Endothelial cell of umbilical vein (primary cell): ENCODE data around the gene ABCC4. TPM values are rescaled to one million over a fixed set of nuclear protein-coding genes. Genes with fewer than 3 reads are reported as not detected.

Source experiments
- BruUV-seq: library from RNA; stranded (reverse); fragments of 400-500 nt; replicated peaks from 2 replicates; lab custom pipeline; 2021; lab: Mats Ljungman, UMichigan
- CTCF ChIA-PET: fragments of 300-600, 350-600 bp; sonication (Branson Sonifier 250); formaldehyde crosslinking; loops from one replicate; lab custom pipeline; 2021; ENCODE audit warnings: antibody characterized with exemption, inconsistent platforms; lab: Charles Lee
- POLR2A ChIA-PET: fragments of 300-600, 350-600 bp; sonication (Branson Sonifier 250); formaldehyde crosslinking; loops from one replicate; lab custom pipeline; 2021; ENCODE audit warnings: antibody characterized with exemption, inconsistent platforms; lab: Charles Lee
- DNase-seq: peaks from one replicate; pipeline ENCODE4 v3.0.0-alpha.2; 2011; ENCODE audit warnings: low read depth, low spot score
- FAIRE-seq: peaks from 2 replicates; lab custom pipeline; 2011; peaks lifted over from hg19 to GRCh38; lab: Jason Lieb, UNC
- H2AFZ ChIP-seq: 2 replicates; pipeline ENCODE4 v1.6.0; 2012; ENCODE audit warnings: low read depth, low read length, control low read depth, inconsistent platforms
- H3K27ac ChIP-seq: 2 replicates; pipeline ENCODE4 v1.5.1; 2011; ENCODE audit warnings: low read depth, mild to moderate bottlenecking, control low read depth, low read length, moderate library complexity; ENCODE audit not compliant: insufficient read depth
- H3K27me3 ChIP-seq, 2 experiments: 2 replicates each; pipeline versions ENCODE4 v1.6.0 to v1.6.1; 2011; ENCODE audit warnings: low read length in 2 of 2, mixed read lengths in 1 of 2; ENCODE audit not compliant: control insufficient read depth in 2 of 2, insufficient read depth in 2 of 2
- H3K36me3 ChIP-seq, 2 experiments: 2 replicates in 1 of 2; 3 replicates in 1 of 2; pipeline ENCODE4 v1.5.1; 2011; ENCODE audit warnings: low read length in 2 of 2, mild to moderate bottlenecking in 1 of 2, moderate library complexity in 1 of 2; ENCODE audit not compliant: control insufficient read depth in 2 of 2, insufficient read depth in 2 of 2; ENCODE audit errors: extremely low read depth in 1 of 2
- H3K4me1 ChIP-seq: 3 replicates; pipeline ENCODE4 v1.5.1; 2011; ENCODE audit warnings: mild to moderate bottlenecking, low read length; ENCODE audit not compliant: control insufficient read depth, insufficient read depth; ENCODE audit errors: extremely low read depth
- H3K4me2 ChIP-seq: 2 replicates; pipeline ENCODE4 v1.6.1; 2011; ENCODE audit warnings: low read length, control low read depth, mixed read lengths; ENCODE audit not compliant: insufficient read depth
- H3K4me3 ChIP-seq, 3 experiments: fragments of 200-600 bp in 1 of 3; sonication (generic), shearing (Covaris generic) in 1 of 3; replicated peaks in 1 of 3; 2 replicates each; pipeline ENCODE4 v1.5.1; 2011 to 2016; ENCODE audit warnings: control low read depth in 3 of 3, low read length in 3 of 3, mild to moderate bottlenecking in 2 of 3, inconsistent platforms in 1 of 3, low read depth in 1 of 3, moderate library complexity in 1 of 3; ENCODE audit not compliant: insufficient read depth in 1 of 3
- H3K79me2 ChIP-seq: 2 replicates; pipeline ENCODE4 v1.6.0; 2012; ENCODE audit warnings: low read length, inconsistent platforms; ENCODE audit not compliant: control insufficient read depth, insufficient read depth
- H3K9ac ChIP-seq: replicated peaks from 2 replicates; pipeline ENCODE3; 2011; ENCODE audit warnings: low read length, control low read depth; ENCODE audit not compliant: insufficient read depth; ENCODE audit errors: extremely low read depth
- H3K9me1 ChIP-seq: replicated peaks from 3 replicates; pipeline ENCODE4 v1.6.0; 2011; ENCODE audit warnings: mild to moderate bottlenecking, low read length; ENCODE audit not compliant: control insufficient read depth, insufficient read depth; ENCODE audit errors: extremely low read depth
- H3K9me3 ChIP-seq: replicated peaks from 2 replicates; pipeline ENCODE4 v1.5.1; 2012; ENCODE audit warnings: low read length, inconsistent platforms; ENCODE audit not compliant: control insufficient read depth, insufficient read depth
- H4K20me1 ChIP-seq: replicated peaks from 2 replicates; pipeline ENCODE3; 2011; ENCODE audit warnings: mild to moderate bottlenecking, low read length; ENCODE audit not compliant: control insufficient read depth, insufficient read depth; ENCODE audit errors: extremely low read depth
- EZH2 ChIP-seq: IDR thresholded peaks from 2 replicates; pipeline ENCODE4 v1.6.1; 2012; ENCODE audit warnings: borderline replicate concordance, low read depth, mild to moderate bottlenecking, moderate library complexity, low read length, inconsistent platforms; ENCODE audit not compliant: severe bottlenecking
- GATA2 ChIP-seq: IDR thresholded peaks from 2 replicates; pipeline ENCODE4 v1.7.0; 2011; ENCODE audit warnings: low read depth, mild to moderate bottlenecking, moderate library complexity, mixed read lengths, low read length; ENCODE audit not compliant: insufficient read length, insufficient read depth
- JUN ChIP-seq: IDR thresholded peaks from 2 replicates; pipeline ENCODE4 v1.6.1; 2011; ENCODE audit warnings: borderline replicate concordance, low read depth; ENCODE audit not compliant: insufficient read length, insufficient read depth
- MYC ChIP-seq: IDR thresholded peaks from one replicate; pipeline ENCODE4 v1.6.1; 2011; ENCODE audit warnings: mild to moderate bottlenecking, low read depth, low read length
- POLR2A ChIP-seq: IDR thresholded peaks from 2 replicates; pipeline ENCODE4 v1.6.1; 2012; ENCODE audit warnings: low read depth, mild to moderate bottlenecking, control low read depth, low read length
- POLR2AphosphoS5 ChIP-seq: IDR thresholded peaks from 2 replicates; pipeline ENCODE4 v1.6.1; 2012; ENCODE audit warnings: low read depth, mild to moderate bottlenecking, control low read depth, low read length, moderate library complexity; ENCODE audit not compliant: insufficient read depth
- dilution Hi-C: fragments of 300-500 bp; cut with MboI; formaldehyde crosslinking; loops from one replicate; pipeline ENCODE4 v1.15.0; 2019; ENCODE audit warnings: low sequenced_read_pairs; ENCODE audit not compliant: extremely low pct_ligation_motif_present
- intact Hi-C: fragments of 100-400 bp; cut with micrococcal nuclease; formaldehyde crosslinking; loops from one replicate; pipeline ENCODE4 v1.10.0; 2022
- polyA plus RNA-seq, 4 experiments: library from polyadenylated mRNA; depleted of rRNA in 3 of 4; stranded (reverse) in 3 of 4; unstranded in 1 of 4; fragments of >200 nt; gene quantifications; 2 replicates each; pipeline versions ENCODE4 v1.2.1 to v1.2.3, GENCODE V29; 2011 to 2012; ENCODE audit warnings: missing spikeins in 1 of 4
- total RNA-seq: library from RNA; stranded (reverse); gene quantifications from 2 replicates; pipeline ENCODE4 v1.2.3, GENCODE V29; 2021
- TF ChIP-seq, protein P1 (sequence below), 2 donors: IDR thresholded peaks; 1 replicate in 1 of 2; 2 replicates in 1 of 2; pipeline ENCODE4 v1.5.1; 2011; ENCODE audit warnings: low read length in 2 of 2, mild to moderate bottlenecking in 2 of 2, moderate library complexity in 2 of 2, control low read depth in 1 of 2, inconsistent platforms in 1 of 2, low read depth in 1 of 2; ENCODE audit not compliant: insufficient read depth in 1 of 2; ENCODE audit errors: extremely low read depth in 1 of 2
- TF ChIP-seq, protein P2 (sequence below): IDR thresholded peaks from 2 replicates; pipeline ENCODE4 v1.6.1; 2011; ENCODE audit not compliant: insufficient read depth, insufficient read length

ABCC4 gene
- total and polyA plus RNA-seq, 2 donors (not counting 3 experiments of a cell fraction or from before 2014, with no cell fraction given) = 9.2 to 15.9 TPM

DNA sequence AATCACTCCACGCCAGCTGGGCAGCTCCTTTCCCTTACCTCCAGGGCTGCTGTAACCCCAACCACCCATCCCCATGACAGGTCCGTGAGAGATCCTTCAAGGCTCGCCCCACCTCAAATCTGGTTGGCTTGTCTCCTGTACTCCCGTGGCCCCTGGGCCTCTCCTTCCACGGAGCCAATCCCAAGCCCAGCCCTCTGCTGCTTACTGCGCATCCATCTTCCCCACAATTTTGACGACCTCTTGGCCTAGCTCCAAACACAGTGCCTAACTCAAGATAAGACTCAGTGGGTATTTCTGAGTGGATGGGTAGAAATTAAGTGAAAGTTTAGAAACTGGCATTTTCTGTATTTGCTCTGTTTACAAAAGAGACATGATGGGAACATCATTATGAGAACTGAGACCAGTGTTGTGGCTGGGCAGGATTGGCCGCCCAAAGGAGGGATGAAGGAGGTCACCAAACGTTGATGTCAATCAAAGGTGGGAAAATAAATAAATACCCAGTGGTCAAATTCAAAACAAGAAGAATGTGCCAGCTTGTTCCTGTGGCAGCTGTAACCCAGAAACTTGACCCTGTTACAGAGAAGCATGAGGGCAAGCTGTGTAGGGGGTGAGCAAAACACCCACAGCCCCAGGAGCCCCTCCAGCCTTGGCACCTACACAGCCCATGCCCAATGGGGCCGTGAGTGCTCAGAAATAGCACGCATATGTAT, 162.2 kb downstream of the ABCC4 start:
- no peaks in the 10 kb centered on the region for H3K9me1 ChIP-seq
- no peak overlapping the region for H3K27ac ChIP-seq
- dilution Hi-C loops (no loop called here), intact Hi-C loops (no loop called here)
- peaks cover 9% of the 10 kb centered on the region for H3K4me1 ChIP-seq
- H3K27me3 ChIP-seq = no peaks in the 10 kb centered on the region
- no TSS peak for BruUV-seq
- H4K20me1 ChIP-seq = no peaks in the 10 kb centered on the region
- H3K36me3 ChIP-seq = no peaks in the 10 kb centered on the region
- DNase-seq = no peak
- POLR2A ChIA-PET = no interaction called here
- TF ChIP-seq GATA2 (no peak), MYC (no peak), EZH2 (no peak), POLR2AphosphoS5 (no peak), JUN (no peak), POLR2A (no peak)
- TF ChIP-seq, protein P1, sequence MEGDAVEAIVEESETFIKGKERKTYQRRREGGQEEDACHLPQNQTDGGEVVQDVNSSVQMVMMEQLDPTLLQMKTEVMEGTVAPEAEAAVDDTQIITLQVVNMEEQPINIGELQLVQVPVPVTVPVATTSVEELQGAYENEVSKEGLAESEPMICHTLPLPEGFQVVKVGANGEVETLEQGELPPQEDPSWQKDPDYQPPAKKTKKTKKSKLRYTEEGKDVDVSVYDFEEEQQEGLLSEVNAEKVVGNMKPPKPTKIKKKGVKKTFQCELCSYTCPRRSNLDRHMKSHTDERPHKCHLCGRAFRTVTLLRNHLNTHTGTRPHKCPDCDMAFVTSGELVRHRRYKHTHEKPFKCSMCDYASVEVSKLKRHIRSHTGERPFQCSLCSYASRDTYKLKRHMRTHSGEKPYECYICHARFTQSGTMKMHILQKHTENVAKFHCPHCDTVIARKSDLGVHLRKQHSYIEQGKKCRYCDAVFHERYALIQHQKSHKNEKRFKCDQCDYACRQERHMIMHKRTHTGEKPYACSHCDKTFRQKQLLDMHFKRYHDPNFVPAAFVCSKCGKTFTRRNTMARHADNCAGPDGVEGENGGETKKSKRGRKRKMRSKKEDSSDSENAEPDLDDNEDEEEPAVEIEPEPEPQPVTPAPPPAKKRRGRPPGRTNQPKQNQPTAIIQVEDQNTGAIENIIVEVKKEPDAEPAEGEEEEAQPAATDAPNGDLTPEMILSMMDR (IDR thresholded peaks at IDR 0.05; ENCODE audit: extremely low read depth in 1 of 2, insufficient read depth in 1 of 2, low read depth in 1 of 2, low read length in 2 of 2) = no peak
- TF ChIP-seq, protein P2, sequence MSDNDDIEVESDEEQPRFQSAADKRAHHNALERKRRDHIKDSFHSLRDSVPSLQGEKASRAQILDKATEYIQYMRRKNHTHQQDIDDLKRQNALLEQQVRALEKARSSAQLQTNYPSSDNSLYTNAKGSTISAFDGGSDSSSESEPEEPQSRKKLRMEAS = no peak
- FAIRE-seq = no peak
- no peak overlapping the region for H3K4me3 ChIP-seq
- H3K79me2 ChIP-seq = no peaks in the 10 kb centered on the region
- no peak overlapping the region for H3K4me2 ChIP-seq
- CTCF ChIA-PET = no interaction called here
- no peak overlapping the region for H3K9ac ChIP-seq
- H2AFZ ChIP-seq = no peak overlapping the region
- H3K9me3 ChIP-seq = no peaks in the 10 kb centered on the region
